Measurements from ENCODE around the gene DACH1.

Gene DACH1

GRCh38 chr13:71540098-71540497 is 326.9 kb downstream of the DACH1 start:
- DNase-seq, result no peak

GRCh38 chr13:71536201-71536600 is 330.8 kb downstream of the DACH1 start:
- DNase-seq, result no peak

GRCh38 chr13:71524613-71525304 is 342.2 kb downstream of the DACH1 start:
- no peak for DNase-seq

- DNase-seq, result no peak
Observed at GRCh38 chr13:71524245-71524612, 342.8 kb downstream of the DACH1 start.

- DNase-seq, result no peak
Observed at GRCh38 chr13:71522941-71523526, 344.0 kb downstream of the DACH1 start.

- DNase-seq, result no peak
Observed at GRCh38 chr13:71517004-71517403, 350.0 kb downstream of the DACH1 start.

- DNase-seq, result no peak
Observed at GRCh38 chr13:71516521-71516920, 350.5 kb downstream of the DACH1 start.

GRCh38 chr13:71515744-71516038 is 351.3 kb downstream of the DACH1 start:
- no peak for DNase-seq

- DNase-seq, result no peak
Observed at GRCh38 chr13:71514900-71515743, 351.9 kb downstream of the DACH1 start.

GRCh38 chr13:71513411-71514033 is 353.5 kb downstream of the DACH1 start:
- no peak for DNase-seq

- no peak for DNase-seq
Observed at GRCh38 chr13:71503781-71504180, 363.2 kb downstream of the DACH1 start.

GRCh38 chr13:71499944-71500514 is 367.0 kb downstream of the DACH1 start:
- DNase-seq, result no peak

GRCh38 chr13:71499235-71499634 is 367.8 kb downstream of the DACH1 start:
- no peak for DNase-seq

GRCh38 chr13:71493189-71493588 is 373.8 kb downstream of the DACH1 start:
- no peak for DNase-seq

- DNase-seq, result no peak
Observed at GRCh38 chr13:71492346-71492871, 374.6 kb downstream of the DACH1 start.

- no peak for DNase-seq
Observed at GRCh38 chr13:71491010-71491409, 376.0 kb downstream of the DACH1 start.

- no peak for DNase-seq
Observed at GRCh38 chr13:71489041-71489440, 378.0 kb downstream of the DACH1 start.

- no peak for DNase-seq
Observed at GRCh38 chr13:71488201-71488600, 378.8 kb downstream of the DACH1 start.

GRCh38 chr13:71485913-71486312 is 381.1 kb downstream of the DACH1 start:
- no peak for DNase-seq

- DNase-seq, result no peak
Observed at GRCh38 chr13:71483733-71484132, 383.3 kb downstream of the DACH1 start.

GRCh38 chr13:71481501-71481900 is 385.5 kb downstream of the DACH1 start:
- no peak for DNase-seq

- no peak for DNase-seq
Observed at GRCh38 chr13:71481046-71481445, 386.0 kb downstream of the DACH1 start.

- no peak for DNase-seq
Observed at GRCh38 chr13:71477735-71478134, 389.3 kb downstream of the DACH1 start.

Measured in activated CD4-positive, alpha-beta T cell treated with anti-CD3 and anti-CD28 coated beads, Interleukin-2, amount 50 U/mL, for 48 hours (primary cell).